OCI-M1 (cell line): ENCODE results near the gene CIAO1.
A peak's percentile ranks its signal among the peaks of the same experiment; 100 is the strongest.
"Not testable (repeated sequence)": the region's sequence is repeated elsewhere in the genome, so short reads cannot be mapped to it uniquely, and the experiment has no call there.

Experiments used
- DNase-seq: peaks from one replicate; lab custom pipeline; 2025; lab: John Stamatoyannopoulos, UW

The CIAO1 gene

GRCh38 chr2:96265840-96266679 is at the start of gene CIAO1, which contains the start of gene TMEM127:
TSS of gene CIAO1 (plus strand) at chr2:96266225. CDS start at chr2:96266351, 126 bp downstream.
TSS of gene TMEM127 (minus strand) at chr2:96265997. CDS start at chr2:96265381, 616 bp downstream.
- DNase-seq, result peak; percentile 98

DNA sequence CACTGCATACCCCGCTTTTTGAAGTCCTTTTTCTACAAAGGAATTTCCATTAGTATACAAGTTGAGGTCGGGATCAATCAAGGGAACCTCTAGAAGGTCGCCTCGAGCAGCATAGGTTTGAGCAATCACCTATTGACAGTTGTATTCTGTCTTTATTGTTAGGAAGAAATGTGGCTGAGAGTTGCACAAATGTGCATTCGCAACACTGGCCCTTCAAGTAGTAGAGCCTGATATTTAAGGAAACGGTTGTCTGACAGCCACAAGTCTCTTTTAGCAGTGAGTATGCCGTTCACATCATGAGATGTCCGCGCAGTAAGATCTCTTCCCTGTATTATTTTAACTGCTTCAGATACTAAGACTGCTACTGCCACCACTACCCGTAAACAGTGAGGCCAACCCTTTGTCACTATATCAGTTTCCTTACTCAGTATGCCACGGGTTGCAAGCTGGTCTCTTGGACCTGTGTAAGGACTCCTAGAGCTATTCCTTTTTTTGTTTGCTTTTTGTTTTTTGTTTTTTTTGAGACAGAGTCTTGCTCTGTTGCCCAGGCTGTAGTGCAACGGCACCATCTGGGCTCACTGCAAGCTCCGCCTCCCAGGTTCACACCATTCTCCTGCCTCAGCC is 47.4 kb upstream of the CIAO1 start:
- no peak for DNase-seq

GRCh38 chr2:96219959-96220358 is 46.1 kb upstream of the CIAO1 start:
- not testable (repeated sequence) for DNase-seq

DNA sequence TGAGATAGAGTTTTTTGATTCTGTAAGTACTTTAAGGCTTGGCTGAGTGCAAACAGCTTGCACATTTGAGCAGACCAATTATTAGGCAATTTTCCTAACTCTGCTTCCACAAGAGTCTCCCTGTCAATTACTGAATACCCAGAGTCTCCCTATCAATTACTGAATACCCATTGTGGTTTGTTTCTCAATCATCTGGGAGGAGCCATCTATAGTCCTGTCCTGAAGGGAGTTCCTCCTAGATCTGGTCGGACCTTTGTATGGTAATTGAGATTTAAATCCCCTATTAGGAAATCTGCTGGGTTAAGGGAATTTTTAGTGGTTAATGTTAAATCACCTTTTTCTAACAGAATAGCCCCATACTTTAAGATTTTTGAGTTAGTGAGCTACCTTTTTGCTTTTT is 44.9 kb upstream of the CIAO1 start:
- peak; percentile 48 for DNase-seq

DNA sequence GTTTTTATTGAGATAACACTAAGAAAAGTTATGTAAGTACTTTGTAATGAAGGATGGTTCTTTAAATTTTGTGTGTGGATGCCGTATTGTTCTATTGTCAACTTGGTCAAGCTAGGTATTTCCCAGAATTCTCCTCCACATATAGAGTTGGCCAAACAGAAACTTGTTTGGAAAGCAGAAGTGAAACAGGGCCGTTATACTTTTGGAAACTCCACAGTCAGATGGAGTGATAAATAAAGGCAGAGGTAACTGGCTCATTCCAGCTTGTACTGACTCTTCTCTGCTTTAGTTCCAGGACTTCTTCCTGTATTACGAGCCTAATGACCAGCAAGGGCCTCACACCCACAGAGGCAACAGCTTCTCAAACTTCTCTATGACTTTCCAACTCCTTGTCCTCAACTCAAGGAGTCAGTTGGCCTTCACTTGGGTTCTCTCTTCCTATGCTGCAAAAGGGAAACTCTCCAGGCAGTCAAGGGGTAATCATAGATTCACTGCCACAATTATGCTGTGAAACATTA is 41.0 kb upstream of the CIAO1 start:
- DNase-seq, result peak; percentile 97

DNA sequence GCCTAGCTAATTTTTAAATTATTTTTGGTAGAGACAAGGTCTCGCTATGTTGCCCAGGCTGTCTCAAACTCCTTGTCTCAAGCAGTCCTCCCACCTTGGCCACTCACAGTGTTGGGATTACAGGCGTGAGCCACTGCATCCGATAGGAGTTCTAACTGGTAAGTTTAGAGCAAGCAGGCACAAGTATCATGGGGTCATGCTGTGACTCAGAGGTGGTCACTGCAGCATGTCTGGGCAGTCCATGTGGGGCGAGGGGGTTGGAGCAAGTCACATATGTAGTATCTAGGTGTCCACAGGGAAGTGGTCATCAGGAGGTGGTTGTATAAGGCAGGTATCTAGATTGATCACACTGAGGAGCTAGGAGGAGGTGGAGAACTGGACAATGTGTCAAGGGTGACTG is 34.7 kb upstream of the CIAO1 start:
- DNase-seq, result no peak

- DNase-seq, result peak; percentile 21
These were observed 32.6 kb upstream of the CIAO1 start for GRCh38 chr2:96233436-96233835.

DNA sequence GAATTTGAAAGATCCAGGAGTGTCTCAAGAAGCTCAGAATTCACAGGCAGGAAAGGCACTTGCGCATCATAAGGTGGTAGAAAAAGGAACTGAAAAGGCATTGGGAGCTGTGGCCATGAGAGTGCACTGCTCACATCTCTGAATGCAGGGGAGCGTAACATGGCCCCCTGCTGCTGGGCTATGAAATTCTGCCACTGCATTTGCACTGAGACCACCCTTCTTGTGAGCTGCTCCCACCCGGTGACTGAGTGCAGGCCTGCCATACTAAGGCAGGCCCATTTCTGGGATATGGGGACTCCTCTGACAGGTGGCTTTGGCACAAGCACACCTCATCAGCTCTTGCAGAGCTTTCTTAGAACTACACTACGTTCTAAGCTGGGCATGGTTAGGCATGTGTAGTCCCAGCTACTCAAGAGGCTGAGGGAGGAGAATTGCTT is 32.1 kb upstream of the CIAO1 start:
- peak; percentile 21 for DNase-seq

DNA sequence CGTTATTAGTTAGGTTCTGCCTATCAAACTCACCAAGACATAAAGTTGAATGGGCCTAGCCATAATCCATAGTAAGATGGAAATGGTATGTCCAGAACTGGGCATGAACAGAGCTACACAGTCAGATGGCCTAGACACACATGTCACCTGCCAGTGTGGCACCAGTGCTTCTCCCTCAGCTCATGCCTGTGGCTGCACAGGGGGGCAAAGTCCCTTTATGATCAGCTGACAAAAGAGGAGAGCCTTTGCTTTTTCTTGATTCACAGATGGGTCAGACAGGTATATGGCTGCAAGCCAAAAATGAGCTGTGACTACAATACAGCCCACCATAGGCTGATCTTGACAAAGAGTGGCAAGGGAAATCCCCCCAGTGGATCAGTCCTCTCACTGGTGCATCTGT is 29.1 kb upstream of the CIAO1 start:
- no peak for DNase-seq

- no peak for DNase-seq
These were observed 27.8 kb upstream of the CIAO1 start for GRCh38 chr2:96238266-96238665.

DNA sequence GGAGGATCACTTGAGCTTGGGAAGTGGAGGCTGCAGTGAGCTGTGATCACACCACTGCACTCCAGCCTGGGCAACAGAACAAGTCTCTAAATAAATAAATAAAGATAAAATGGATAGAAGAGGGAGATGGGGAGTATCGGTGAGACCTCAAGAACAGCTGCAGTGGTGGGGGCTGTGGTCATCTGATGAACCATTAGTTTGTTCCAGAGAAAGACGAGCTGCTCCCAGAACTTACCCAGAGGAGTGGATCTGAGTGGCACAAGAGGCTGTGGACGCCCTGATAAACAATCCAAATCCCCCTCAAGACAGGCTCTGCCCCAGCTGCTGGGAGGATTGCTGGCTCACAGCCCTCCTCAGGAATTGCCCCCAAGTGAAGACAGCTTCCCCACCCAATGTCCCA is 26.9 kb upstream of the CIAO1 start:
- DNase-seq, result no peak

DNA sequence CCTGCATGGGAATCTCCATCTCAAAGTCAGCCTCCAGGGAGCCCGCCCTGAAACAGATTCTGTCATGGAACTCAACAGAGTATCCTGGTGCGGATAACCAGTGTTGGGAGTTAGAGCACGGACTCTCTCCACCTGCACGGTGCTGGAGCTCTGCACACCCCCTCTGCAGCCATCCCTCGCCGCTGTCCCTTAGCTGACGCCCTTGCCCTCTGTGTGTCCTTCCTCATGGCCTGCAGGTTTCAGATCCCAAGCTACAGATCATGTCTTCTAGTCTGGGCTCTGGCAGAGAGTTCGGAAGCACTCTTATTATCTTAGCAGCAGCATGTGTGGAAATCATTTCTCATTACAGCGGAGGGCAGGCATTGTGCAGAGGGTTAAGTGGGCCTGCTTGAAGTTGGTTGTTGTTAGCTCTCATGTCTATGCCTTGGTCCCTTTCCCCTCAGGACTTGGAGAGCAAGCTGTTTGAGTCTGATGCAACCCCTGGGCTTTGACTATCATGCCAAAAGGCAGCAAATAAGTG is 26.2 kb upstream of the CIAO1 start:
- no peak for DNase-seq

- no peak for DNase-seq
These were observed 25.5 kb upstream of the CIAO1 start for GRCh38 chr2:96240341-96241038.

DNA sequence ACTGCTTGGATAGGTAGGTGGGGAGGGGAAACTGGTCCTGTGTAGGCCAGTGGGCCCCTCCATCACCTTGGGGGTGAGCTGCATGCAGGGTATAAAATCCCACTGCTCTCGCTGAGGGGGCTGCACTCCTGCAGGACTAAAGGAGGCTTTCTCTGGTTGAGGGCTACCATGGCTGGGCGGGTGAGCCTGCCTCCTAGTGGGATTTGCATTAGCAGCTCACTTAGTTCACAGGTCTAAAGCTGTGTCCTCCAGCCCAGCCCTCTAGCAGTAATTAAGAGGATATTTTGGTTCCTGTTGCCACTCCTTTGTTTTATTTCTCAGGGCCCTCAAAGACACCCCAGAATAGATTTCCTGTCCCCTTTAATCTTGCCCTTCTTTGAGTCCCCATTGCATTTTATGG is 24.8 kb upstream of the CIAO1 start:
- DNase-seq, result peak; percentile 7

- peak; percentile 28 for DNase-seq
These were observed 24.0 kb upstream of the CIAO1 start for GRCh38 chr2:96241900-96242611.

DNA sequence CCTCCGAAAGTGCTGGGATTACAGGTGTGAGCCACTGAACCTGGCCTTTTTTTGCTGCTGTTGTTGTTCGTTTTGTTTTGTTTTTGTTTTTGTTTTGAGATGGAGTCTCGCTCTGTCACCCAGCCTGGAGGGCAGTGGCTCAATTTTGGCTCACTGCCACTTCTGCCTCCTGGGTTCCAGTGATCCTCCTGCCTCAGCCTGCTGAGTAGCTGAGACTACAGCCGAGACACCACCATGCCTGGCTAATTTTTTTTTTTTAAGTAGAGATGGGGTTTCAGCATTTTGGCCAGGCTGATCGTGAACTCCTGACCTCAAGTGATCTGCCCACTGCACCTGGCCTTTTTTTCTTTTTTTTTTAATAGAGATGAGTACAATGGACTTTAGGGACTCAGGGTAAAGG is 22.2 kb upstream of the CIAO1 start:
- DNase-seq, result no peak

DNA sequence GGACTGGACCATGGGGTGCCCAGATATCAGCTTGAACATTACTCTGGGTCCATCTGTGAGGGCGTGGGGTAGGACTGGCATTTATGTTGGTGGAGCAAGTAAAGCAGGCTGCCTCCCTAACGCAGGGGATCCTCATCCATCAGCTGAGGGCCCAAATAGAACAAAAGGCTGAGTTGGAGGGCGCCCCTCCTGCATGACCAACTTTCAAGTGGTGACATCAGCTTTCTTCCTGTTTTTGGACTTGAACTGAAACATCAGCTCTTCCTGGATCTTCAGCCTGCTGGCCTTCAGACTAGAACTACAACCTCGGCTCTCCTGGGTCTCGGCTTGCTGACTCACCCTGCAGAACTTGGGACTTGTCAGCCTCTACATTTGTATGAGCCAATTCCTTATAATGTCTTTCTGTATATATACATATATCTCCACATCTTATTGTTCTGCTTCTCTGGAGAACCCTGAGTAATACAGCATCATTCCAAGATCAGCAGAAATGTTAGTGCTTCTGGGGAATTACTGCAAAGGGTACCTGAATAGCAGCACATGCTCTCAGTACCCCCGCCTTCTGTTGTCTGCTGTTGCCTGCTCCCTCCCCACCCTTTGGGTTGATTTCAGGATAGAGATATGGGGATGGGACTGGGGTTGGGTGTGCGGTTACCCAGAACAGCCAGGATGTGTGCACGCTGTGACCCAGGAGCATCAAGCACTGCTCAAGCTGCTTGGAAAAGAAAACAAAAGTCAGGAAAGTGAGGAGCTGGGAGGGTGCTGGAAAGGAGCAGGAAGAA is 20.2 kb upstream of the CIAO1 start:
- peak; percentile 81 for DNase-seq

DNA sequence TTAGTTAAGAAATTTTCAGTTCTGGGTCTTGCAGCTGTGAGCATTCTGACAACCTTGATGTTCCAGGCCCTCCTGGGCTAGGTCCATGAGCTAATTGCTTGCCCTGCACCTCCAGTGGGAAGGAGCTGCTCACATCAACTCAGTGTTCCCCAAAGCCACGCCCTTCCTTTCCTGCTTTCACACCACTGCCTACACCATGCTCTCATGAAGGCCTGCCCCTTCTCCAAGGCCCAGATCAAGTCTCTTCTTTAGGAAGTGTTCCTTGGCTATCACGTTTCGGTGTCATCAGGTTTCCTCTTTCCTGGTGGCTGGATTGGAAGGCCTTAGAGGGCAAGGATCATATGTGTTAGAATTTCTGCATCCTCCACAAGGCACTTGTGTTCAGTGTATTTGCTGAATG is 19.0 kb upstream of the CIAO1 start:
- no peak for DNase-seq

GRCh38 chr2:96247896-96248295 is 18.1 kb upstream of the CIAO1 start:
- DNase-seq, result no peak

DNA sequence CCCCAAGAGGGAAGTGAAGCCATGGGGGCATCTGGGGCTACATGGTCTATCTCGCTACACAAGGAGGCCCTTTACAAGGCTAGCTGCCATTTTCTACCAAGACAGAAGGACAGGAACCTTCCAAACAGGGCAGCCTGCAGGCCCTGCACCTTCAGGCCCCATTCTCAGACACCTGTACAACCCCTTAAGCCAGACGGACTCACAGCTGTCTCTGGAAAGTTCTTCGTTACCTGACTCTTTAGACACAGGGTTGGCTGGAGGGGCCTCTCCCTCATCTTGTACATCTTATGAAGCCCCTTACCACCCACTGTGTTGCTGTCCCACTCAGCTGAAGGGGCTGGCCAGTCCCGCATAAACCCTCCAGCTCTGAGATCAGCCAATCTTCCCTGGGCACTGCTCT is 17.4 kb upstream of the CIAO1 start:
- DNase-seq, result no peak

GRCh38 chr2:96249654-96250053 is 16.4 kb upstream of the CIAO1 start:
- no peak for DNase-seq
